Mucosa of descending colon (tissue), 3 donors: ENCODE results near the gene MIPOL1. TPM values are rescaled to one million over a fixed set of nuclear protein-coding genes. Genes with fewer than 3 reads are reported as not detected.

Experiments
- ATAC-seq: fragments of 200-7000 bp; cut with Tn5 transposase; one replicate; pipeline ENCODE4 v1.9.1; 2020; ENCODE audit warnings: mild to moderate bottlenecking, moderate library complexity
- DNase-seq, 3 donors: peaks; one replicate each; pipeline ENCODE4 v3.0.0-alpha.2; 2020
- H3K36me3 ChIP-seq: fragments of 200-600 bp; one replicate; pipeline ENCODE4 v1.8.0; 2021; ENCODE audit warnings: low read depth, mild to moderate bottlenecking
- H3K4me1 ChIP-seq: fragments of 200-600 bp; one replicate; pipeline ENCODE4 v1.8.0; 2021; ENCODE audit warnings: low read depth, mild to moderate bottlenecking
- H3K4me3 ChIP-seq: fragments of 200-600 bp; one replicate; pipeline ENCODE4 v1.8.0; 2021; ENCODE audit warnings: mild to moderate bottlenecking
- H3K9me3 ChIP-seq: fragments of 200-600 bp; one replicate; pipeline ENCODE4 v1.8.0; 2021; ENCODE audit warnings: mild to moderate bottlenecking
- intact Hi-C, 2 donors: fragments of 100-400 bp; cut with DNase I in 1 of 2; cut with micrococcal nuclease in 1 of 2; formaldehyde crosslinking; loops; one replicate each; pipeline versions ENCODE4 v1.11.0 to v1.11.1; 2022; cut with DNase I, micrococcal nuclease
- total RNA-seq, 3 donors: library from RNA; stranded (reverse); fragmentation: NEBNext Ultra II Directional in 2 of 3; extraction: Animal tissue kit (Norgen Biotek cat#: 25700) in 2 of 3; gene quantifications; one replicate each; pipeline versions ENCODE4 v1.2.1 to v1.2.4, GENCODE V29; 2021 to 2023
- TF ChIP-seq, protein P1 (sequence below): fragments of 200-600 bp; IDR thresholded peaks from one replicate; pipeline ENCODE4 v1.8.0; 2022; ENCODE audit warnings: antibody characterized with exemption, mild to moderate bottlenecking
- donor health status: DM: no; HTN: no; CAD: no; lungs with moderate emphysema.
- donor health status: DM: no; HTN: no; CAD: no.
- donor health status: DM: no; HTN: yes; CAD: no.

MIPOL1 gene
- total RNA-seq, 3 donors from 2014 or later = 5.5 to 12.0 (median 11.7) TPM

DNA sequence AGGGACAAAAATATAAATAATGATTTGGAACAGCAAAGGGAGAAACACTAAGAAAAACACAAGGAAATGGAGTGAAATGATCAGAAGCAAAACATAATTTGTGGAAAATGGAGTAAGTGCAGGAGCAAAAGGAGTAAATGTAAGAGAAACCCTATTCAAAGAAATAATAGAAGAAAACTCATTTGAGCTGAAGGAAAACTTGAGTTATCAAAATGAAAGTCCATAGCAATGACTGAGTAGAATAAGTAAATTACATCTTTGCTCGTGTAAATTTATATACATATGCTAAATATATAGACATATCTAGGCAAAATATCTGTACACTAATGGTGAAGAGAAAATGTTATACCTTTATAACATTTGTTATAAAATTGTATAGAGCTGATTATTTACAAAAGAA, 203.4 kb downstream of the MIPOL1 start:
- Histone ChIP-seq H3K4me3 (no peak overlapping the region), H3K4me1 (no peaks in the 10 kb centered on the region), H3K9me3 (no peaks in the 10 kb centered on the region), H3K36me3 (no peaks in the 10 kb centered on the region)
- ATAC-seq = no peak
- intact Hi-C loops = no loop called here
- DNase-seq = no peak
- TF ChIP-seq, protein P1, sequence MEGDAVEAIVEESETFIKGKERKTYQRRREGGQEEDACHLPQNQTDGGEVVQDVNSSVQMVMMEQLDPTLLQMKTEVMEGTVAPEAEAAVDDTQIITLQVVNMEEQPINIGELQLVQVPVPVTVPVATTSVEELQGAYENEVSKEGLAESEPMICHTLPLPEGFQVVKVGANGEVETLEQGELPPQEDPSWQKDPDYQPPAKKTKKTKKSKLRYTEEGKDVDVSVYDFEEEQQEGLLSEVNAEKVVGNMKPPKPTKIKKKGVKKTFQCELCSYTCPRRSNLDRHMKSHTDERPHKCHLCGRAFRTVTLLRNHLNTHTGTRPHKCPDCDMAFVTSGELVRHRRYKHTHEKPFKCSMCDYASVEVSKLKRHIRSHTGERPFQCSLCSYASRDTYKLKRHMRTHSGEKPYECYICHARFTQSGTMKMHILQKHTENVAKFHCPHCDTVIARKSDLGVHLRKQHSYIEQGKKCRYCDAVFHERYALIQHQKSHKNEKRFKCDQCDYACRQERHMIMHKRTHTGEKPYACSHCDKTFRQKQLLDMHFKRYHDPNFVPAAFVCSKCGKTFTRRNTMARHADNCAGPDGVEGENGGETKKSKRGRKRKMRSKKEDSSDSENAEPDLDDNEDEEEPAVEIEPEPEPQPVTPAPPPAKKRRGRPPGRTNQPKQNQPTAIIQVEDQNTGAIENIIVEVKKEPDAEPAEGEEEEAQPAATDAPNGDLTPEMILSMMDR = no peak

DNA sequence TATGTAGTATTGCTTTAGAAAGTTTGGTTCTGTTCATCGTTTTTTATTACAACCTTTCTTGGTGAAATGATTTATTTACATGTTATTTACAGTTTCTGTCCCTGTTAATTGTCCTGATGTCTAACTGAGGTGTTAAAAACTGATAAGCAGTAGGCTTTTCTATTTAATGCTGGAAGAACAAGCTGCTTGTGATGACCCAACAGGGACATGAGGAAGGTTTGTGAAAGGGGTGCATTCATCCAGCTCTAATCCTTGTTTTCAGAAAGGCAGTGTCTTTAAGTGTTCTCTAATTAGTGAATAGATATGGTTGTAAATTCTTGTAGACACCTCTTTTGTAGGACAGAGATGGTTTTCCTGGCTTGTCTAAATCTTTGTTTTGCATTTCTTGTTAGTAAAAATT, 205.9 kb downstream of the MIPOL1 start:
- no peaks in the 10 kb centered on the region for H3K4me1 ChIP-seq
- no peaks in the 10 kb centered on the region for H3K9me3 ChIP-seq
- DNase-seq (no peak), ATAC-seq (no peak)
- intact Hi-C loops = no loop called here
- no peak overlapping the region for H3K4me3 ChIP-seq
- TF ChIP-seq, protein P1 = no peak
- H3K36me3 ChIP-seq = no peaks in the 10 kb centered on the region

DNA sequence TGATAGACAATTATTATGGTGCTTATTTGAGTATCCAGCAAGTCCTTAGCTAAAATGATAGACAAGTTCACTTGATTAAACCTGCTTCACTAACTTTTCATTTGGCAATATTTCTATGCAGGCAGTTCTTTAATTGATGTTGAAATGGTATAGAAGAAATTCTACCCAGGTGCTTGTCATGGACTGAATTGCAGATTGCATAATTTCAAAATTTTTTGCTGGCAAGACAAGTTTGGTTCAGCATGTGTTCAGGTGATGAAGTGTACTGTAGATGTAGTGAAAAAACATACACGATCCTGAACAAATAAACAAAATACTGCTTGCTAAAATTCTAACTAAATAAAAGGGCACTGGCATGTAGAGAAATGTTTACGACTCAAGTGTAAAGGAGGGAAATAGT, 208.4 kb downstream of the MIPOL1 start:
- Histone ChIP-seq H3K4me3 (no peak overlapping the region), H3K36me3 (no peaks in the 10 kb centered on the region), H3K4me1 (no peaks in the 10 kb centered on the region), H3K9me3 (no peaks in the 10 kb centered on the region)
- DNase-seq = no peak
- intact Hi-C loops = no loop called here
- no peak for ATAC-seq
- TF ChIP-seq, protein P1 = no peak

DNA sequence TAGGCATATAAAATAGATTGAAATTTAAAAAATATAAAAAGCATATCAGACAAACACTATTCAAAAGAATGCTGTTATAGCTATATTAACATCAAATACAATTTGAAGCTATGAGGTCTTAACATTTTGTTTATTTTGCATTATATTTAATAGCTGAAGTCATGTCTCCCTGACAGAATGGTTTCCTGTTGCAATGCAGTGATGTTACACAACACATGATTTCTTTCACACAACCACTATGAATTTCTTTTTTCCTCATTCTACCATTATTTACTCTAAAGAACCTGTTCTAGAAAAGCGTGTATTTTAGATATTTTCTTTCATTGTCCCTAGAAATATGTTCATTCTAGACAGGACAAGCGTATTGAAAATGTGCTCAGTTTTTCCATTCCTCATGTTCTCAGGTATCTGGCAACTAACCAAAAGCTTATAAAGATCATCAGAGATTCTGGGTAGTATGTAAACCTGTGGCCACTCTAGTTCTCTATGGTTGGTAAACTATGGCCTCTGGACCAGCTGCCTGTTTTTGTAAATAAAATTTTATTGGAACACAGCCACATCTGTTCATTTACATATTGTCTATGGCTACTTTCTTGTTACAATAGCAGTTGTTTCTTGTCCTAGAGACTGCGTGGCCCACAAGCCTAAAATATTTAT, 213.5 kb downstream of the MIPOL1 start:
- H3K36me3 ChIP-seq = no peaks in the 10 kb centered on the region
- DNase-seq (no peak), ATAC-seq (no peak)
- H3K9me3 ChIP-seq = no peaks in the 10 kb centered on the region
- no peak overlapping the region for H3K4me3 ChIP-seq
- TF ChIP-seq, protein P1 = no peak
- intact Hi-C loops = no loop called here
- no peaks in the 10 kb centered on the region for H3K4me1 ChIP-seq

DNA sequence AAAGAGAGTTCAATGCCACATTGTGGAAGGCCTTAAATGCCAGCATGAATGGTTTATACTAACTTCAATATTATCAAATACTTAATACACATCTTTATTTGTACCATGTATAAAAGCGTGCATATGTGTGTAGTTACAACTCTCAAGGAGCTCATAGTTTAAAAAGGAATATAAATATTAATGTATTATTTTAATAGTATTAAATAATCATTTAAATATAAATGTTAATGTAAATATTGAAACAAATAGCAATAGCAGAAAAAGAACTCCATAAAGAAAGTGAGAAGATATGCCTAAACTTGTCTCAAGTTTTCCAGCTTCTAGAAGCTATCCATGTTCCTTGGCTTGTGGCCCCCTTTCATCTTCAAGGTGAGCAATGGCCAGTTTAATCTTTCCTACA, 215.3 kb downstream of the MIPOL1 start:
- peaks cover 4% of the 10 kb centered on the region for H3K4me1 ChIP-seq
- TF ChIP-seq, protein P1 = no peak
- DNase-seq (no peak), ATAC-seq (no peak)
- no peaks in the 10 kb centered on the region for H3K36me3 ChIP-seq
- H3K4me3 ChIP-seq = no peak overlapping the region
- intact Hi-C loops = no loop called here
- H3K9me3 ChIP-seq = no peaks in the 10 kb centered on the region
